SK-N-SH treated with all-trans-retinoic acid at 6 μM for 48 hours (cell line): ENCODE data around the gene CACNA1G.

Source experiments
- ESRRG ChIP-seq: fragments of 250-450 bp; sonication (Bioruptor Pico); IDR thresholded peaks from 2 replicates; pipeline ENCODE4 v1.6.1; 2021; ENCODE audit warnings: mild to moderate bottlenecking
- ISL1 ChIP-seq: fragments of 250-450 bp; sonication (Bioruptor Pico); IDR thresholded peaks from 2 replicates; pipeline ENCODE4 v2.1.2; 2022; ENCODE audit warnings: mild to moderate bottlenecking, moderate library complexity
- ZFP3 ChIP-seq: fragments of 250-450 bp; sonication (Bioruptor Pico); IDR thresholded peaks from 2 replicates; pipeline ENCODE4 v1.5.0; 2020; ENCODE audit warnings: mild to moderate bottlenecking, moderate library complexity
- ZNF8 ChIP-seq: fragments of 450-650 bp; formaldehyde crosslinking; IDR thresholded peaks from 2 replicates; pipeline ENCODE4 v1.5.0; 2020; ENCODE audit warnings: mild to moderate bottlenecking, moderate library complexity
- TF ChIP-seq, protein P1 (sequence below): fragments of 250-450 bp; sonication (Bioruptor Pico); IDR thresholded peaks from 2 replicates; pipeline ENCODE4 v1.5.0; 2020; ENCODE audit warnings: mild to moderate bottlenecking, moderate library complexity

DNA sequence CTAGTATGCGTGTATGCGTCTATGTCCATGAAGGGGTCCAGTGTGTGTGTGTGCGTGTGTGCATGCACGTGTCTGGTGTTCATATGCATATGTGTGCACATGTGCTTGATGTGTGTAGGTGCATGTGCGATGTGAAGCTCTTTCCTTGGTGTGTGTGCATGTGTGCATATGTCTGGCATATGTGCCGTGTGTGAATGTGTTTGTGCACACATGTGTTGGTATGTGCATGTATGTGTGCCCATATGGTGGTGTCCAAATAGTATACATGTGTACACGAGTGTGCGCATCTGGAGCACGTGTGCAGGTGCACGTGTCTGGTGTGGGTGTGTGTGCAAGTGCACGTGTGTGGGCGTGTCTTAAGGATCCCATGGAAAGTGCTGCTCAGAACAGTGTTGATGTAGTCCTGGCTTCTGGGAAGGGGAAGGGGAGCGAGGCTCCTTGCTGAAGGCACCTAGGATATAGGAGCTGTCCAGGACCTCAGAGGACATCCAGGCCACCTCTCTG is 17.0 kb downstream of the CACNA1G start:
- no peak for TF ChIP-seq ZNF8
- TF ChIP-seq ESRRG, result no peak
- TF ChIP-seq ISL1 (CRISPR knock-in tag), result no peak
- TF ChIP-seq, protein P1, sequence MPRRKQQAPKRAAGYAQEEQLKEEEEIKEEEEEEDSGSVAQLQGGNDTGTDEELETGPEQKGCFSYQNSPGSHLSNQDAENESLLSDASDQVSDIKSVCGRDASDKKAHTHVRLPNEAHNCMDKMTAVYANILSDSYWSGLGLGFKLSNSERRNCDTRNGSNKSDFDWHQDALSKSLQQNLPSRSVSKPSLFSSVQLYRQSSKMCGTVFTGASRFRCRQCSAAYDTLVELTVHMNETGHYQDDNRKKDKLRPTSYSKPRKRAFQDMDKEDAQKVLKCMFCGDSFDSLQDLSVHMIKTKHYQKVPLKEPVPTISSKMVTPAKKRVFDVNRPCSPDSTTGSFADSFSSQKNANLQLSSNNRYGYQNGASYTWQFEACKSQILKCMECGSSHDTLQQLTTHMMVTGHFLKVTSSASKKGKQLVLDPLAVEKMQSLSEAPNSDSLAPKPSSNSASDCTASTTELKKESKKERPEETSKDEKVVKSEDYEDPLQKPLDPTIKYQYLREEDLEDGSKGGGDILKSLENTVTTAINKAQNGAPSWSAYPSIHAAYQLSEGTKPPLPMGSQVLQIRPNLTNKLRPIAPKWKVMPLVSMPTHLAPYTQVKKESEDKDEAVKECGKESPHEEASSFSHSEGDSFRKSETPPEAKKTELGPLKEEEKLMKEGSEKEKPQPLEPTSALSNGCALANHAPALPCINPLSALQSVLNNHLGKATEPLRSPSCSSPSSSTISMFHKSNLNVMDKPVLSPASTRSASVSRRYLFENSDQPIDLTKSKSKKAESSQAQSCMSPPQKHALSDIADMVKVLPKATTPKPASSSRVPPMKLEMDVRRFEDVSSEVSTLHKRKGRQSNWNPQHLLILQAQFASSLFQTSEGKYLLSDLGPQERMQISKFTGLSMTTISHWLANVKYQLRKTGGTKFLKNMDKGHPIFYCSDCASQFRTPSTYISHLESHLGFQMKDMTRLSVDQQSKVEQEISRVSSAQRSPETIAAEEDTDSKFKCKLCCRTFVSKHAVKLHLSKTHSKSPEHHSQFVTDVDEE (CRISPR knock-in tag), result no peak
- no peak for TF ChIP-seq ZFP3 (CRISPR knock-in tag)
